ENCODE measurements around the gene SLC22A23. TPM values are rescaled to one million over a fixed set of nuclear protein-coding genes. Genes with fewer than 3 reads are reported as not detected.

The SLC22A23 gene
- total RNA-seq, 1 experiment from 2014 or later = 38.2 TPM

DNA sequence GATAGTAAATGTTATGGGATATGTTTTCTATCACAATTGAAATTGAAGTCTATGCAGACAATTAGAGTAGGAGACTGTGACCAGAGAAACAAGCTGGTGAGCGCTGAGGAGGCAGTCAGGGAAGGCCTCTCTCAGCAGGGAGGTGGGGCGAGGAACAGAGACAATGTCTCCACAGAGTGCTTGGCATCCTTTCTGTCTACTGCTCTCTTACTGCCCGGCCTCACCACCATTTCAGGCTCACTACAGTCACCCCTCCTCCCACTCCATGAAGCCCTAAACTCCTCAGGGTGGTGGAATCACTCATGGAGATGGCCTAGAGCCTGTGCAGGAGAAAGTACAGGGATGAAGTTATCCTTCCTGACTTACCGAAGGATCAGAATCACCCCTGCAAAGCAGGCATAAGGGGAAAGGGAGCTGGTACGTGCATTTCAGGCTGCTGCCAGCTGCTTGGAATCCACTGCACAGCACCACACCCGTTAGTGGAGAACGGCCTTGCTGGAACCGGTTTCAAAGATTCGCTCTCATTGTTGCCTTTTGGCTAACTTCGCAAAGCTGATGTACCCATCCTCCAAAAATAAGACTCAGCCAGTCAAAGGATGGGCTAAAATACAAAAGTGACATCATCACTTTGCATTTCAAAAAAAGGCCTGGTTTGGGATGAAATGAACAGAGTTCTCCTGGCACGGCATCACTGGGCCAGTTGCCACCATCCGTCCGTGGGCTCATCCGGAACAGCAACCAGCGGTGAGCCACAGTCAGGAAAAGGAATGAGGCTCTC is 67.3 kb downstream of the SLC22A23 start (continued):
- TF ChIP-seq SMAD3 (CRISPR knock-in tag; IDR thresholded peaks at IDR 0.05; ENCODE audit: borderline replicate concordance) = no peak
- TF ChIP-seq CREB1 (CRISPR knock-in tag; IDR thresholded peaks at IDR 0.05) = no peak
- no peak for TF ChIP-seq CDX4 (CRISPR knock-in tag; IDR thresholded peaks at IDR 0.05; ENCODE audit: borderline replicate concordance)
- TF ChIP-seq ZBTB21 (CRISPR knock-in tag; IDR thresholded peaks at IDR 0.05; ENCODE audit: borderline replicate concordance) = no peak
- TF ChIP-seq, protein P1, sequence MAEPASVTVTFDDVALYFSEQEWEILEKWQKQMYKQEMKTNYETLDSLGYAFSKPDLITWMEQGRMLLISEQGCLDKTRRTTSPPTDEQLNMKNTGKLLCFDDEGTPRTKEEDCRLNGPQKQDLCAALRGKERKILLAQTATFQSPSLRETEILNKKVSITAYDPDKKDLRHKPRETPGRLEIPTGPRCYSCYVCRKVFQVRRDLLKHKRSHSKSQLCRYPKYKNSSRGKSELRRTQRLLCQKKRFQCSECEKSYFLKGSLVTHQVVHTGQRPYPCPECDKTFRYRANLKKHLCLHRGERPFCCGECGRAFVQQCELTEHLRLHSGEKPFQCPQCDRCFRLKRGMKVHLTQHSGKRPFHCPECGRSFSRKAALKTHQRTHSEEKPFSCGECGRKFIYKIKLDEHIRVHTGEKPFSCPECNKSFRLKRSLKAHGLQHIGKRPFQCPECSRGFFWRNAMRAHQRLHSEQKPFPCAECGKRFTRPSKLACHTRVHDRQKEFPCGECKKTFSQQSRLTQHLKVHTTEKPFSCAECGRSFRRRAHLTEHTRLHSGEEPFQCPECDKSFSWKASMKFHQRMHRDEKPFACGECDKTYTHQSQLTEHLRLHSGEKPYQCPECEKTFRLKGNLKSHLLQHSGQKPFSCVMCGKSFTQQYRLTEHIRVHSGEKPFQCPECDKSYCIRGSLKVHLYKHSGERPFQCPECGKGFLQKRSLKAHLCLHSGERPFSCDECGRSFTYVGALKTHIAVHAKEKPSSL (CRISPR knock-in tag; conservative IDR thresholded peaks at IDR 0.05) = no peak
- TF ChIP-seq ATF2 (CRISPR knock-in tag; IDR thresholded peaks at IDR 0.05; ENCODE audit: borderline replicate concordance, low read depth) = no peak

- H3K27me3 Mint-ChIP-seq (ENCODE audit: low read depth) = no peaks in the 10 kb centered on the region
- H3K27ac Mint-ChIP-seq = no peak overlapping the region
- ATAC-seq = no peak
- peaks cover 9% of the 10 kb centered on the region for H3K36me3 Mint-ChIP-seq
- ChIA-PET POLR2A (no interaction called here), CTCF (interaction anchor here (0.7 kb wide), 1 partner anchor 122 kb away, joined by 3 read pairs; no protein-coding TSS in a partner anchor)
- no peaks in the 10 kb centered on the region for H3K9me3 Mint-ChIP-seq
- DNase-seq (ENCODE audit: low spot score) = no peak
- no peak overlapping the region for H3K4me3 Mint-ChIP-seq
- H3K4me1 Mint-ChIP-seq = peaks cover 29% of the 10 kb centered on the region
- TF ChIP-seq, protein P2, sequence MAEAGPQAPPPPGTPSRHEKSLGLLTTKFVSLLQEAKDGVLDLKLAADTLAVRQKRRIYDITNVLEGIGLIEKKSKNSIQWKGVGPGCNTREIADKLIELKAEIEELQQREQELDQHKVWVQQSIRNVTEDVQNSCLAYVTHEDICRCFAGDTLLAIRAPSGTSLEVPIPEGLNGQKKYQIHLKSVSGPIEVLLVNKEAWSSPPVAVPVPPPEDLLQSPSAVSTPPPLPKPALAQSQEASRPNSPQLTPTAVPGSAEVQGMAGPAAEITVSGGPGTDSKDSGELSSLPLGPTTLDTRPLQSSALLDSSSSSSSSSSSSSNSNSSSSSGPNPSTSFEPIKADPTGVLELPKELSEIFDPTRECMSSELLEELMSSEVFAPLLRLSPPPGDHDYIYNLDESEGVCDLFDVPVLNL (CRISPR knock-in tag; IDR thresholded peaks at IDR 0.05; ENCODE audit: borderline replicate concordance, low read depth) = no peak
- TF ChIP-seq FOXP1 (CRISPR knock-in tag; IDR thresholded peaks at IDR 0.05; ENCODE audit: borderline replicate concordance) (no peak), ZNF532 (CRISPR knock-in tag; IDR thresholded peaks at IDR 0.05; ENCODE audit: borderline replicate concordance) (no peak), ESRRA (CRISPR knock-in tag; IDR thresholded peaks at IDR 0.05; ENCODE audit: borderline replicate concordance) (no peak)
- TF ChIP-seq, protein P3, sequence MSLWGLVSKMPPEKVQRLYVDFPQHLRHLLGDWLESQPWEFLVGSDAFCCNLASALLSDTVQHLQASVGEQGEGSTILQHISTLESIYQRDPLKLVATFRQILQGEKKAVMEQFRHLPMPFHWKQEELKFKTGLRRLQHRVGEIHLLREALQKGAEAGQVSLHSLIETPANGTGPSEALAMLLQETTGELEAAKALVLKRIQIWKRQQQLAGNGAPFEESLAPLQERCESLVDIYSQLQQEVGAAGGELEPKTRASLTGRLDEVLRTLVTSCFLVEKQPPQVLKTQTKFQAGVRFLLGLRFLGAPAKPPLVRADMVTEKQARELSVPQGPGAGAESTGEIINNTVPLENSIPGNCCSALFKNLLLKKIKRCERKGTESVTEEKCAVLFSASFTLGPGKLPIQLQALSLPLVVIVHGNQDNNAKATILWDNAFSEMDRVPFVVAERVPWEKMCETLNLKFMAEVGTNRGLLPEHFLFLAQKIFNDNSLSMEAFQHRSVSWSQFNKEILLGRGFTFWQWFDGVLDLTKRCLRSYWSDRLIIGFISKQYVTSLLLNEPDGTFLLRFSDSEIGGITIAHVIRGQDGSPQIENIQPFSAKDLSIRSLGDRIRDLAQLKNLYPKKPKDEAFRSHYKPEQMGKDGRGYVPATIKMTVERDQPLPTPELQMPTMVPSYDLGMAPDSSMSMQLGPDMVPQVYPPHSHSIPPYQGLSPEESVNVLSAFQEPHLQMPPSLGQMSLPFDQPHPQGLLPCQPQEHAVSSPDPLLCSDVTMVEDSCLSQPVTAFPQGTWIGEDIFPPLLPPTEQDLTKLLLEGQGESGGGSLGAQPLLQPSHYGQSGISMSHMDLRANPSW (CRISPR knock-in tag; conservative IDR thresholded peaks at IDR 0.05; ENCODE audit: low read depth) = no peak
- TF ChIP-seq, protein P4, sequence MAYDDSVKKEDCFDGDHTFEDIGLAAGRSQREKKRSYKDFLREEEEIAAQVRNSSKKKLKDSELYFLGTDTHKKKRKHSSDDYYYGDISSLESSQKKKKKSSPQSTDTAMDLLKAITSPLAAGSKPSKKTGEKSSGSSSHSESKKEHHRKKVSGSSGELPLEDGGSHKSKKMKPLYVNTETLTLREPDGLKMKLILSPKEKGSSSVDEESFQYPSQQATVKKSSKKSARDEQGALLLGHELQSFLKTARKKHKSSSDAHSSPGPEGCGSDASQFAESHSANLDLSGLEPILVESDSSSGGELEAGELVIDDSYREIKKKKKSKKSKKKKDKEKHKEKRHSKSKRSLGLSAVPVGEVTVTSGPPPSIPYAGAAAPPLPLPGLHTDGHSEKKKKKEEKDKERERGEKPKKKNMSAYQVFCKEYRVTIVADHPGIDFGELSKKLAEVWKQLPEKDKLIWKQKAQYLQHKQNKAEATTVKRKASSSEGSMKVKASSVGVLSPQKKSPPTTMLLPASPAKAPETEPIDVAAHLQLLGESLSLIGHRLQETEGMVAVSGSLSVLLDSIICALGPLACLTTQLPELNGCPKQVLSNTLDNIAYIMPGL (CRISPR knock-in tag; IDR thresholded peaks at IDR 0.05) = no peak
Measured at GRCh38 chr6:3388786-3389185, 68.1 kb downstream of the SLC22A23 start.
